ENCODE results near the gene ABLIM1.

ABLIM1 gene

GRCh38 chr10:114538181-114538906 is 119.7 kb downstream of the ABLIM1 start:
- no peaks in the 10 kb centered on the region for H3K27me3 ChIP-seq (ENCODE audit: control insufficient read depth in 1 of 2, insufficient read depth in 2 of 2, low read length in 2 of 2)
- no peaks in the 10 kb centered on the region for H3K36me3 ChIP-seq (ENCODE audit: insufficient read depth, low read length)
- H3K4me3 ChIP-seq (ENCODE audit: low read depth in 1 of 2, low read length in 2 of 2), result no peak overlapping the region
- H3K27ac ChIP-seq (ENCODE audit: low read depth, low read length), result no peak overlapping the region
- no peaks in the 10 kb centered on the region for H3K4me1 ChIP-seq (ENCODE audit: insufficient read depth, low read length)
- H3K9ac ChIP-seq (ENCODE audit: low read length), result no peak overlapping the region
- H3K9me3 ChIP-seq (ENCODE audit: low read length), result no peaks in the 10 kb centered on the region

GRCh38 chr10:114537736-114538135 is 120.3 kb downstream of the ABLIM1 start:
- Histone ChIP-seq H3K4me3 (ENCODE audit: low read depth in 1 of 2, low read length in 2 of 2) (no peak overlapping the region), H3K36me3 (ENCODE audit: insufficient read depth, low read length) (no peaks in the 10 kb centered on the region), H3K9me3 (ENCODE audit: low read length) (no peaks in the 10 kb centered on the region), H3K9ac (ENCODE audit: low read length) (no peak overlapping the region), H3K27me3 (ENCODE audit: control insufficient read depth in 1 of 2, insufficient read depth in 2 of 2, low read length in 2 of 2) (no peaks in the 10 kb centered on the region), H3K4me1 (ENCODE audit: insufficient read depth, low read length) (no peaks in the 10 kb centered on the region), H3K27ac (ENCODE audit: low read depth, low read length) (no peak overlapping the region)

GRCh38 chr10:114534571-114534981 is 123.5 kb downstream of the ABLIM1 start:
- Histone ChIP-seq H3K27ac (ENCODE audit: low read depth, low read length) (no peak overlapping the region), H3K4me3 (ENCODE audit: low read depth in 1 of 2, low read length in 2 of 2) (no peak overlapping the region), H3K36me3 (ENCODE audit: insufficient read depth, low read length) (no peaks in the 10 kb centered on the region), H3K9ac (ENCODE audit: low read length) (no peak overlapping the region), H3K27me3 (ENCODE audit: control insufficient read depth in 1 of 2, insufficient read depth in 2 of 2, low read length in 2 of 2) (no peaks in the 10 kb centered on the region), H3K4me1 (ENCODE audit: insufficient read depth, low read length) (no peaks in the 10 kb centered on the region), H3K9me3 (ENCODE audit: low read length) (no peaks in the 10 kb centered on the region)

GRCh38 chr10:114532226-114532625 is 125.8 kb downstream of the ABLIM1 start:
- H3K9ac ChIP-seq (ENCODE audit: low read length), result no peak overlapping the region

GRCh38 chr10:114526504-114527238 is 131.4 kb downstream of the ABLIM1 start:
- Histone ChIP-seq H3K4me3 (ENCODE audit: low read depth in 1 of 2, low read length in 2 of 2) (peak overlapping the region; percentile 38 to 58), H3K27me3 (ENCODE audit: control insufficient read depth in 1 of 2, insufficient read depth in 2 of 2, low read length in 2 of 2) (no peaks in the 10 kb centered on the region), H3K36me3 (ENCODE audit: insufficient read depth, low read length) (no peaks in the 10 kb centered on the region), H3K4me1 (ENCODE audit: insufficient read depth, low read length) (peaks cover 12% of the 10 kb centered on the region), H3K9me3 (ENCODE audit: low read length) (no peaks in the 10 kb centered on the region), H3K27ac (ENCODE audit: low read depth, low read length) (peak overlapping the region; percentile 73), H3K9ac (ENCODE audit: low read length) (peak overlapping the region; percentile 25)

More at GRCh38 chr10:114532226-114532625, 125.8 kb downstream of the ABLIM1 start:
- Histone ChIP-seq H3K27me3 (ENCODE audit: control insufficient read depth in 1 of 2, insufficient read depth in 2 of 2, low read length in 2 of 2) (no peaks in the 10 kb centered on the region), H3K27ac (ENCODE audit: low read depth, low read length) (no peak overlapping the region), H3K36me3 (ENCODE audit: insufficient read depth, low read length) (no peaks in the 10 kb centered on the region), H3K9me3 (ENCODE audit: low read length) (no peaks in the 10 kb centered on the region), H3K4me3 (ENCODE audit: low read depth in 1 of 2, low read length in 2 of 2) (no peak overlapping the region), H3K4me1 (ENCODE audit: insufficient read depth, low read length) (no peaks in the 10 kb centered on the region)

GRCh38 chr10:114526126-114526503 is 132.0 kb downstream of the ABLIM1 start:
- Histone ChIP-seq H3K27ac (ENCODE audit: low read depth, low read length) (peak overlapping the region; percentile 73), H3K27me3 (ENCODE audit: control insufficient read depth in 1 of 2, insufficient read depth in 2 of 2, low read length in 2 of 2) (no peaks in the 10 kb centered on the region), H3K36me3 (ENCODE audit: insufficient read depth, low read length) (no peaks in the 10 kb centered on the region), H3K9ac (ENCODE audit: low read length) (peak overlapping the region; percentile 25), H3K9me3 (ENCODE audit: low read length) (no peaks in the 10 kb centered on the region), H3K4me1 (ENCODE audit: insufficient read depth, low read length) (peaks cover 12% of the 10 kb centered on the region), H3K4me3 (ENCODE audit: low read depth in 1 of 2, low read length in 2 of 2) (peak overlapping the region; percentile 38 to 58)

- no peak overlapping the region for H3K27ac ChIP-seq (ENCODE audit: low read depth, low read length)
Observed at GRCh38 chr10:114525368-114525949, 132.6 kb downstream of the ABLIM1 start.

GRCh38 chr10:114523876-114524275 is 134.2 kb downstream of the ABLIM1 start:
- Histone ChIP-seq H3K4me1 (ENCODE audit: insufficient read depth, low read length) (peaks cover 12% of the 10 kb centered on the region), H3K9ac (ENCODE audit: low read length) (no peak overlapping the region), H3K27me3 (ENCODE audit: control insufficient read depth in 1 of 2, insufficient read depth in 2 of 2, low read length in 2 of 2) (no peaks in the 10 kb centered on the region), H3K27ac (ENCODE audit: low read depth, low read length) (no peak overlapping the region), H3K4me3 (ENCODE audit: low read depth in 1 of 2, low read length in 2 of 2) (no peak overlapping the region), H3K36me3 (ENCODE audit: insufficient read depth, low read length) (no peaks in the 10 kb centered on the region), H3K9me3 (ENCODE audit: low read length) (no peaks in the 10 kb centered on the region)

More at GRCh38 chr10:114525368-114525949, 132.6 kb downstream of the ABLIM1 start:
- Histone ChIP-seq H3K27me3 (ENCODE audit: control insufficient read depth in 1 of 2, insufficient read depth in 2 of 2, low read length in 2 of 2) (no peaks in the 10 kb centered on the region), H3K9me3 (ENCODE audit: low read length) (no peaks in the 10 kb centered on the region), H3K36me3 (ENCODE audit: insufficient read depth, low read length) (no peaks in the 10 kb centered on the region), H3K4me3 (ENCODE audit: low read depth in 1 of 2, low read length in 2 of 2) (peak overlapping the region; percentile 11 to 58), H3K4me1 (ENCODE audit: insufficient read depth, low read length) (peaks cover 12% of the 10 kb centered on the region), H3K9ac (ENCODE audit: low read length) (peak overlapping the region; percentile 25)

GRCh38 chr10:114521255-114521654 is 136.8 kb downstream of the ABLIM1 start:
- no peaks in the 10 kb centered on the region for H3K36me3 ChIP-seq (ENCODE audit: insufficient read depth, low read length)
- no peak overlapping the region for H3K27ac ChIP-seq (ENCODE audit: low read depth, low read length)
- no peak overlapping the region for H3K4me3 ChIP-seq (ENCODE audit: low read depth in 1 of 2, low read length in 2 of 2)
- no peaks in the 10 kb centered on the region for H3K27me3 ChIP-seq (ENCODE audit: control insufficient read depth in 1 of 2, insufficient read depth in 2 of 2, low read length in 2 of 2)
- H3K9me3 ChIP-seq (ENCODE audit: low read length), result no peaks in the 10 kb centered on the region
- no peak overlapping the region for H3K9ac ChIP-seq (ENCODE audit: low read length)
- peaks cover 8% of the 10 kb centered on the region for H3K4me1 ChIP-seq (ENCODE audit: insufficient read depth, low read length)

GRCh38 chr10:114520453-114520852 is 137.6 kb downstream of the ABLIM1 start:
- Histone ChIP-seq H3K4me1 (ENCODE audit: insufficient read depth, low read length) (peaks cover 5% of the 10 kb centered on the region), H3K36me3 (ENCODE audit: insufficient read depth, low read length) (no peaks in the 10 kb centered on the region), H3K9ac (ENCODE audit: low read length) (no peak overlapping the region), H3K4me3 (ENCODE audit: low read depth in 1 of 2, low read length in 2 of 2) (no peak overlapping the region), H3K27me3 (ENCODE audit: control insufficient read depth in 1 of 2, insufficient read depth in 2 of 2, low read length in 2 of 2) (no peaks in the 10 kb centered on the region), H3K9me3 (ENCODE audit: low read length) (no peaks in the 10 kb centered on the region), H3K27ac (ENCODE audit: low read depth, low read length) (no peak overlapping the region)

GRCh38 chr10:114519756-114520293 is 138.2 kb downstream of the ABLIM1 start:
- no peaks in the 10 kb centered on the region for H3K36me3 ChIP-seq (ENCODE audit: insufficient read depth, low read length)
- no peak overlapping the region for H3K27ac ChIP-seq (ENCODE audit: low read depth, low read length)
- no peaks in the 10 kb centered on the region for H3K9me3 ChIP-seq (ENCODE audit: low read length)
- H3K4me3 ChIP-seq (ENCODE audit: low read depth in 1 of 2, low read length in 2 of 2), result no peak overlapping the region
- no peak overlapping the region for H3K9ac ChIP-seq (ENCODE audit: low read length)
- H3K4me1 ChIP-seq (ENCODE audit: insufficient read depth, low read length), result peaks cover under 1% of the 10 kb centered on the region
- no peaks in the 10 kb centered on the region for H3K27me3 ChIP-seq (ENCODE audit: control insufficient read depth in 1 of 2, insufficient read depth in 2 of 2, low read length in 2 of 2)

Data from muscle layer of colon (tissue), 2 donors.